Right renal pelvis (tissue), 4 donors: Measurements from ENCODE around the gene PRKACA. TPM values are rescaled to one million over a fixed set of nuclear protein-coding genes. Genes with fewer than 3 reads are reported as not detected.
"Not testable (repeated sequence)": the region's sequence is repeated elsewhere in the genome, so short reads cannot be mapped to it uniquely, and the experiment has no call there.

Experiments
- DNase-seq, 4 donors: peaks; one replicate each; pipeline ENCODE4 v3.0.0-alpha.2; 2013; ENCODE audit warnings: low read depth in 4 of 4, low spot score in 3 of 4, missing footprints in 1 of 4
- polyA plus RNA-seq, 4 donors: library from polyadenylated mRNA; unstranded; fragments of 120-200 nt; gene quantifications; one replicate each; pipeline ENCODE4 v1.2.1, GENCODE V29; 2013; ENCODE audit not compliant: insufficient read length in 4 of 4

The PRKACA gene
- polyA plus RNA-seq, 4 donors, result 89.9 to 107 (median 98.6) TPM

DNA sequence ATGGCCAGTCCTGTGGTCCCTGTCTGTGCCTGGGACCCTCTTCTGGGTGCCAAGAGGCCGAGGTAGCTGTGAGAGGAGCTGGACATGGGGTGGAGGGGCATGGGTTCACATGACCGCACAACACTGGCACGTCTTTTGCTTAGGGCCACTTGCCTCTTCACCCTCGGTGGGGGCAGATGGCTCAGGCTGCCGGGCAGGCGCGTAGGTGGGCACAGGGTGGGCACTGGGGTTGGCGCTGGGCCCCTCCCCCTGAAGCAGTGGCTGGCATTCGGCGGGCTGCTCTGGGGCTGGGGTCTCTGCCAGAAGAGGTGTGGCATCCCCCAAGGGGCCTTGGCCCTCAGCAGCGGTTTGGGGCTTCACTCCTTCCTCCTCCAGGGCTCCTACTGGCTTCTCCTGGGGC lies 64.1 kb downstream of the PRKACA start:
- no peak for DNase-seq

- no peak for DNase-seq
Measured at GRCh38 chr19:14053032-14053431, 64.5 kb downstream of the PRKACA start.

GRCh38 chr19:14052470-14052869 lies 65.1 kb downstream of the PRKACA start:
- DNase-seq, result no peak

- DNase-seq, result no peak
Measured at GRCh38 chr19:14051980-14052379, 65.6 kb downstream of the PRKACA start.

DNA sequence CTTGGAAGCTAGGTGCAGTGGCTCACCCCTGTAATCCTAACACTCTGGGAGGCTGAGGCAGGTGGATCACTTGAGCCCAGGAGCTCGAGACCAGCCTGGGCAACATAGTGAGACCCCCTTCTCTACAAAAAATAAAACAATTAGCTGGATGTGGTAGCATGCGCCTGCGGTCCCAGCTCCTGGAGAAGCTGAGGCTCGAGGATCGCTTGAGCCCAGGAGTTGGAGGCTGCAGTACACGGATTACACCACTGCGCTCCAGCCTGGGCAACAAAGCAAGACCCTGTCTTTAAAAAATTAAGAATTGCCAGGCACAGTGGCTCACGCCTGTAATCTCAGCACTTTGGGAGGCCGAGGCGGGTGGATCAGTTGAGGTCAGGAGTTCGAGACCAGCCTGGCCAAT lies 66.6 kb downstream of the PRKACA start:
- not testable (repeated sequence) for DNase-seq

- DNase-seq, result no peak
Measured at GRCh38 chr19:14050512-14050911, 67.0 kb downstream of the PRKACA start.

- no peak for DNase-seq
Measured at GRCh38 chr19:14048443-14049153, 69.0 kb downstream of the PRKACA start.

- not testable (repeated sequence) for DNase-seq
Measured at GRCh38 chr19:14047866-14048265, 69.7 kb downstream of the PRKACA start.

DNA sequence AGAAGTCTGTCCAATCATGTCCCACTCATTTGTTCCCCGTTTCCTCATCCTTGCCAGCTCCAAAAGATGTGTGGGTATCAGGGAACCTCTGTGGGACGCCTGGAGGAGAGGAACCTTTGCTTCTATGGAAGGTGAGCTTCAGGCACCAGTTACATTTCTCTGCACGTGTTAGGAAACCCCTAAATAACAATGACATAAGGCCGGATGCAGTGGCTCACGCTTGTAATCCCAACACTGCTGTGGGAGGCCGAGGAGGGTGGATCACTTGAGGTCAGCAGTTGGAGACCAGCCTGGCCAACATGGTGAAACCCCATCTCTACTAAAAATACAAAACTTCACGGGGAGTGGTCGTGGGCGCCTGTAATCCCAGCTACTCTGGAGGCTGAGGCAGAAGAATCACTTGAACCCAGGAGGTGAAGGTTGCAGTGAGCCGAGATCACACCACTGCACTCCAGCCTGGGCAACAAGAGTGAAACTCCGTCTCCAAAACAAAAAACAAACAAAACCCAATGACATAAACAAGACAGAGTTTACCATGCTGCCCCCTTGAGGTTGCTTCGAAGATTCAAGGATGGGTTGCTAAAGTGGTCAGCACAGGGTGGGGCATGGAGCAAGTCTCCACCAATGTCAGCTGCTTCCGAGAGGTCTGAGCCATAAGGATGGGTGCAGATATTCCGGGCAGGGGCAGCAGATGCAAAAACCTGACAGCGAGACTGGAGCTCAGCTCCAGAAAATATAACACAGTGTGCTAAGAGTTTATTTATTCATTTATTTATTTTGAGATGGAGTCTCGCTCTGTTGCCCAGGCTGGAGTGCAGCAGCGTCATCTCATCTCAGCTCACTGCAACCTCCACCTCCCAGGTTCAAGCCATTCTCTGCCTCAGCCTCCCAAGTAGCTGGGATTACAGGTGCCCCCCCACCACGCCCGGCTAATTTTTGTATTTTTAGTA lies 74.6 kb downstream of the PRKACA start:
- DNase-seq, result peak in 2 of 4 donors; percentile 50 to 63

Other genes with a start within 250 kb of the PRKACA start
- gene NANOS3, start 240.6 kb downstream of the PRKACA start, polyA plus RNA-seq, result 1 to 10 TPM; 1.6 to 2.1 (median 1.8) TPM
- gene BRME1, start 211.6 kb downstream of the PRKACA start, polyA plus RNA-seq, result 1 to 10 TPM; 4.8 to 6.6 (median 5.0) TPM
- gene CC2D1A, start 211.6 kb downstream of the PRKACA start, polyA plus RNA-seq, result 10 to 100 TPM; 23.9 to 30.4 (median 27.6) TPM
- 1 to 10 TPM in 2 of 4 donors, under 1 TPM in 2; 0.84 to 1.6 (median 1.1) TPM for gene PODNL1, start 179.3 kb downstream of the PRKACA start, polyA plus RNA-seq
- gene DCAF15, start 165.3 kb downstream of the PRKACA start, polyA plus RNA-seq, result 10 to 100 TPM; 33.3 to 41.3 (median 36.2) TPM
- gene RFX1, start 111.4 kb downstream of the PRKACA start, polyA plus RNA-seq, result 10 to 100 TPM in 3 of 4 donors, 1 to 10 TPM in 1; 9.5 to 15.8 (median 11.6) TPM
- not detected for gene RLN3, start 89.6 kb downstream of the PRKACA start, polyA plus RNA-seq
- gene IL27RA, start 86.0 kb downstream of the PRKACA start, polyA plus RNA-seq, result 1 to 10 TPM; 6.5 to 8.2 (median 7.3) TPM
- gene PALM3, start 55.7 kb downstream of the PRKACA start, polyA plus RNA-seq, result 10 to 100 TPM; 19.0 to 27.1 (median 21.5) TPM
- gene MISP3, start 45.0 kb downstream of the PRKACA start, polyA plus RNA-seq, result 1 to 10 TPM; 6.7 to 9.2 (median 7.6) TPM
- gene C19orf67, start 32.0 kb downstream of the PRKACA start, polyA plus RNA-seq, result under 1 TPM in 1 of 4 donors, not detected in 3; 0.10 TPM
- 10 to 100 TPM; 38.8 to 59.8 (median 42.3) TPM for gene SAMD1, start 27.0 kb downstream of the PRKACA start, polyA plus RNA-seq
- gene ASF1B, start 18.8 kb upstream of the PRKACA start, polyA plus RNA-seq, result 10 to 100 TPM; 17.5 to 22.7 (median 20.4) TPM
- 10 to 100 TPM; 34.3 to 45.4 (median 38.1) TPM for gene ADGRL1, start 88.4 kb upstream of the PRKACA start, polyA plus RNA-seq